ENCODE results near the gene GRIN1. TPM values are rescaled to one million over a fixed set of nuclear protein-coding genes. Genes with fewer than 3 reads are reported as not detected.

Gene GRIN1
- total RNA-seq, 1 donor from 2014 or later = 0.53 TPM

DNA sequence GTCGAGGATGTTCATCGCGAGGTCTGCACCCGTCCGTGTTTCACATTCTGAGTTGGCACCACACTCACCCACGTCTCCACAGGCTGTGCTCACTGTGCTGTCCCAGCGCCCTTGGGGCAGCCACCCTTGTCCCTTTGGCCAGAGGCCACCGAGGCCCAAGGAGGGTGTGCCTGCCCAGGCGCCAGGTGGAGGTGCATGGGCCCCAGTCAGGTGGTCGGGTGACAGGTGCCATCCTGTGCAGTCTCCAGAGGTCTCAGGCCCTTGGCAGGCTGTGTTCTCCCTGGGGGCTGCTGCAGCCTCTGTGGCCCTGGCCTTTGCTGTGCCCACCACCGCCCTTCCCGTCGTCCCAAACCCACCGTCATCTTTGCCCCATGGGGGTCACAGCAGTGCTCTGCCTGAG lies 39.7 kb upstream of the GRIN1 start:
- FAIRE-seq = no peak
- Histone ChIP-seq H3K27me3 (ENCODE audit: control insufficient read depth, insufficient read depth, low read length) (no peaks in the 10 kb centered on the region), H3K4me3 (ENCODE audit: low read depth, low read length) (no peak overlapping the region), H3K36me3 (ENCODE audit: control insufficient read depth, insufficient read depth, low read length) (peaks cover 48% of the 10 kb centered on the region)
- no peak for DNase-seq (ENCODE audit: low read depth)
- TF ChIP-seq, protein P1, sequence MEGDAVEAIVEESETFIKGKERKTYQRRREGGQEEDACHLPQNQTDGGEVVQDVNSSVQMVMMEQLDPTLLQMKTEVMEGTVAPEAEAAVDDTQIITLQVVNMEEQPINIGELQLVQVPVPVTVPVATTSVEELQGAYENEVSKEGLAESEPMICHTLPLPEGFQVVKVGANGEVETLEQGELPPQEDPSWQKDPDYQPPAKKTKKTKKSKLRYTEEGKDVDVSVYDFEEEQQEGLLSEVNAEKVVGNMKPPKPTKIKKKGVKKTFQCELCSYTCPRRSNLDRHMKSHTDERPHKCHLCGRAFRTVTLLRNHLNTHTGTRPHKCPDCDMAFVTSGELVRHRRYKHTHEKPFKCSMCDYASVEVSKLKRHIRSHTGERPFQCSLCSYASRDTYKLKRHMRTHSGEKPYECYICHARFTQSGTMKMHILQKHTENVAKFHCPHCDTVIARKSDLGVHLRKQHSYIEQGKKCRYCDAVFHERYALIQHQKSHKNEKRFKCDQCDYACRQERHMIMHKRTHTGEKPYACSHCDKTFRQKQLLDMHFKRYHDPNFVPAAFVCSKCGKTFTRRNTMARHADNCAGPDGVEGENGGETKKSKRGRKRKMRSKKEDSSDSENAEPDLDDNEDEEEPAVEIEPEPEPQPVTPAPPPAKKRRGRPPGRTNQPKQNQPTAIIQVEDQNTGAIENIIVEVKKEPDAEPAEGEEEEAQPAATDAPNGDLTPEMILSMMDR (IDR thresholded peaks at IDR 0.05; ENCODE audit: insufficient read depth, low read length, severe bottlenecking) = no peak

DNA sequence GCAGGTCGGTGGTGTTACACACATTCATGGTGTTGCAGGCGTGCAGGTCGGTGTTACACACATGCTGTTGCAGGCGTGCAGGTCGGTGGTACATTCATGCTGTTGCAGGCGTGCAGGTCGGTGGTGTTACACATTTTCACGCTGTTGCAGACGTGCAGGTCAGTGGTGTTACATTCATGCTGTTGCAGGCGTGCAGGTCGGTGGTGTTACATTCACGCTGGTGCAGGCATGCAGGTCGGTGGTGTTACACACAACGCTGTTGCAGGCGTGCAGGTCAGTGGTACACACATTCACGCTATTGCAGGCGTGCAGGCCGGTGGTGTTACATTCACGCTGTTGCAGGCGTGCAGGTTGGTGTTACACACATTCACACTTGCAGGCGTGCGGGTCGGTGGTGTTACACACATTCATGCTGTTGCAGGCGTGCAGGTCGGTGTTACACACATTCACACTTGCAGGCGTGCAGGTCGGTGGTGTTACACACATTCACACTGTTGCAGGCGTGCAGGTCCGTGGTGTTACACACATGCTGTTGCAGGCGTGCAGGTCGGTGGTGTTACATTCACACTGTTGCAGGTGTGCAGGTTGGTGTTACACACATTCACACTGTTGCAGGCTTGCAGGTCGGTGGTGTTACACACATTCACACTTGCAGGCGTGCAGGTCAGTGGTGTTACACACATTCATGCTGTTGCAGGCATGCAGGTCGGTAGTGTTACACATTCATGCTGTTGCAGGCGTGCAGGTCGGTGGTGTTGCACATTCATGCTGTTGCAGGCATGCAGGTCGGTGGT lies 35.6 kb upstream of the GRIN1 start:
- Histone ChIP-seq H3K27me3 (ENCODE audit: control insufficient read depth, insufficient read depth, low read length) (no peaks in the 10 kb centered on the region), H3K36me3 (ENCODE audit: control insufficient read depth, insufficient read depth, low read length) (peaks cover 44% of the 10 kb centered on the region), H3K4me3 (ENCODE audit: low read depth, low read length) (no peak overlapping the region)
- FAIRE-seq = peak; percentile 100
- DNase-seq (ENCODE audit: low read depth) = no peak
- TF ChIP-seq, protein P1 (IDR thresholded peaks at IDR 0.05; ENCODE audit: insufficient read depth, low read length, severe bottlenecking) = no peak

DNA sequence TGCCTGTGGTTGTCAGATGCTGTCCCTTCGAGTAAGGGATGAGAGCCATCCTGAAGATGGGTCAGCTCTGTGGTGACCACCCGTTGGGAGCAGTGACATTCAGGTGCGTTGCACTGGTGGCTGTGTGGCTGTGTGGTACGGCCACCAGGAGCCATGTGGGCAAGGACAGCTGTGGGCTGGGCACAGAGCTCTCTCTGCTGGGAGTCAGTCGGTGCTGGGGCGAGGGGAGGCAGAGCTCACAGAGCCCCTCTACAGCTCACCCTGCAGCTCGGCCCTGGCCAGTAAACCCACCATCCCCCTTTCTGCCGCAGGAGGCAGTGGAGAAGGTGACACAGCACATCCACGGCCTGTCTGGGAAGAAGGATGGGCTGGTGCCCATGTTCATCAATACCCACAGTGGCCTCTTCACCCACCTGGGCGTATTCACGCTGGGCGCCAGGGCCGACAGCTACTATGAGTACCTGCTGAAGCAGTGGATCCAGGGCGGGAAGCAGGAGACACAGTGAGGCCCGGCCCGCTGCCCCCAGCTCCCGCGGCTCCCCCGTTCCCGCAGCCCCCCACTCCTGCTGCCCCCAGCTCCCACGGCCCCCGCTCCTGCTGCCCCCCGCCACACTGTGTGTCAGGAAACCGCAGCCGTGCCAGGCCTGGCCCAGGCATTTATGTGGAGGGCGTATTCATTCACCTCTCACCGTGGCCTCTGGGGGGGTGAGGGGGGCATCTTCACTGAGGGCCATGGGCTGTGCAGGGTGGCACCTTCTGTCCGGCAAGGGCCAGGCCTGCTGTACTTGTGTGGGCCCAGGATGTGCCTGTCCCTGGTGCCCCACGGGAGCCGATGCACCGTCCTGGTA lies 32.9 kb upstream of the GRIN1 start:
- FAIRE-seq (no peak), DNase-seq (ENCODE audit: low read depth) (no peak)
- H3K27me3 ChIP-seq (ENCODE audit: control insufficient read depth, insufficient read depth, low read length) = no peaks in the 10 kb centered on the region
- TF ChIP-seq, protein P1 (IDR thresholded peaks at IDR 0.05; ENCODE audit: insufficient read depth, low read length, severe bottlenecking) = no peak
- no peak overlapping the region for H3K4me3 ChIP-seq (ENCODE audit: low read depth, low read length)
- H3K36me3 ChIP-seq (ENCODE audit: control insufficient read depth, insufficient read depth, low read length) = peaks cover 40% of the 10 kb centered on the region

DNA sequence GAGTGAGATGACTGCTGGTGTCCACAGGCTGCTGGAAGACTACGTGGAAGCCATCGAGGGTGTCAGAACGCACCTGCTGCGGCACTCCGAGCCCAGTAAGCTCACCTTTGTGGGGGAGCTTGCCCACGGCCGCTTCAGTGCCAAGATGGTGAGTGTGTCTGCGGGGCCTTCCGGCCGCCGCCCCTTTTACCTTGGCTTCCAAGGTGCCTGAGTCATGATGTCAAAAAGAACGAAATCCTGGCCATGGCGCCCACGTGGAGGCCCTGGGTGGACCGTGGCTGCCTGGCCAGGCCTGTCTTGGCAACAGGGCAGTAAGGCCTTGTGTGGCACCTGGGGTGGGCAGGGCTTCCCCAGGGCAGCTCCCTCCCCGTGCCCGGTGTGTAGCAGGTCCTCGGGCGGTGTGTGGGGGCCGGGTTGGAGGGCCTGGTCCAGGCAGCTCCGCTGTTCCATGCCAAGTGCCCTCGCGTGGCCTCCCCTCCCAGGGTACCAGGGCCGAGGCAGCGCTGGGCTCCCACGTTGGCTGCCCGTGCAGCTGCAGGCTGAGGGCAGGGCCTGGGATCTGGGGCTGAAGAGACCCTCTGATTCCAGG lies 32.2 kb upstream of the GRIN1 start:
- no peak overlapping the region for H3K4me3 ChIP-seq (ENCODE audit: low read depth, low read length)
- TF ChIP-seq, protein P1 (IDR thresholded peaks at IDR 0.05; ENCODE audit: insufficient read depth, low read length, severe bottlenecking) = no peak
- DNase-seq (ENCODE audit: low read depth) (no peak), FAIRE-seq (no peak)
- H3K36me3 ChIP-seq (ENCODE audit: control insufficient read depth, insufficient read depth, low read length) = peaks cover 36% of the 10 kb centered on the region
- no peaks in the 10 kb centered on the region for H3K27me3 ChIP-seq (ENCODE audit: control insufficient read depth, insufficient read depth, low read length)

DNA sequence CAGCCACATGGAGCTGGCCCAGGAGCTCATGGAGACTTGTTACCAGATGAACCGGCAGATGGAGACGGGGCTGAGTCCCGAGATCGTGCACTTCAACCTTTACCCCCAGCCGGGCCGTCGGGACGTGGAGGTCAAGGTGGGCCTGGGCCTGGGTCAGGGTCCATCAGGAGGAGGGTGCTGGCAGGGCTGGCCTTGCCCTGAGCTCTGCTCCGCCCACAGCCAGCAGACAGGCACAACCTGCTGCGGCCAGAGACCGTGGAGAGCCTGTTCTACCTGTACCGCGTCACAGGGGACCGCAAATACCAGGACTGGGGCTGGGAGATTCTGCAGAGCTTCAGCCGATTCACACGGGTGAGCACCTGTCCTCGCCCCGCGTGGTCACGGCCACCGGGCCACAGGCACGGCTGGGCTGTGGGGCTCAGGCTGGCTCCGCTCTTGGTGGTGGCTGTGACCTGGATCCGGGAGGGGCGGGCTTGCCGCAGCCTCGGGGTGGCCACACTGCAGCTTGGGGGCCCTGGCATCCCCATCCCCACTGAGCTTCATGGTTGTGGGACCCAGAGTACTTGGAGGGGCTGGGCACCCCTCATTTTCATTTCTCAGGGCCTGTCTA lies 31.5 kb upstream of the GRIN1 start:
- FAIRE-seq (no peak), DNase-seq (ENCODE audit: low read depth) (no peak)
- peaks cover 30% of the 10 kb centered on the region for H3K36me3 ChIP-seq (ENCODE audit: control insufficient read depth, insufficient read depth, low read length)

More for the DNA sequence above, 31.5 kb upstream of the GRIN1 start:
- no peak overlapping the region for H3K4me3 ChIP-seq (ENCODE audit: low read depth, low read length)
- TF ChIP-seq, protein P1 (IDR thresholded peaks at IDR 0.05; ENCODE audit: insufficient read depth, low read length, severe bottlenecking) = no peak
- no peaks in the 10 kb centered on the region for H3K27me3 ChIP-seq (ENCODE audit: control insufficient read depth, insufficient read depth, low read length)
